Activated CD8-positive, alpha-beta memory T cell treated with anti-CD3 and anti-CD28 coated beads for 48 hours (primary cell): ENCODE measurements around the gene HHIPL2.

Source experiments
- DNase-seq, 3 experiments: peaks; one replicate each; pipeline ENCODE4 v3.0.0-alpha.2; 2020; ENCODE audit warnings: low read depth in 2 of 3, low spot score in 2 of 3

HHIPL2 gene

GRCh38 chr1:222547944-222548671, at the start of gene HHIPL2:
Gene HHIPL2, minus strand, starts transcription at chr1:222548104. Its CDS starts 60 bp downstream, at chr1:222548044.
- DNase-seq: no peak

- DNase-seq: no peak
These were observed 48.8 kb upstream of the HHIPL2 start for GRCh38 chr1:222596696-222597095.

GRCh38 chr1:222594789-222595188, 46.9 kb upstream of the HHIPL2 start:
- DNase-seq: no peak

- DNase-seq: no peak
These were observed 44.3 kb upstream of the HHIPL2 start for GRCh38 chr1:222592171-222592570.

GRCh38 chr1:222589462-222590302, 41.8 kb upstream of the HHIPL2 start, which contains the start of gene TAF1A:
Gene TAF1A, minus strand, starts transcription at chr1:222589933.
- DNase-seq: peak; percentile 53 to 59 (median 54)

- DNase-seq: no peak
These were observed 40.2 kb upstream of the HHIPL2 start for GRCh38 chr1:222588135-222588534.

GRCh38 chr1:222586842-222587241, 38.9 kb upstream of the HHIPL2 start:
- DNase-seq: no peak

- DNase-seq: no peak
These were observed 35.2 kb upstream of the HHIPL2 start for GRCh38 chr1:222583079-222583478.

GRCh38 chr1:222582099-222582774, 34.3 kb upstream of the HHIPL2 start:
- DNase-seq: no peak

GRCh38 chr1:222579316-222579715, 31.4 kb upstream of the HHIPL2 start:
- no peak for DNase-seq

- no peak for DNase-seq
These were observed 22.9 kb upstream of the HHIPL2 start for GRCh38 chr1:222570837-222571236.

- no peak for DNase-seq
These were observed 13.8 kb upstream of the HHIPL2 start for GRCh38 chr1:222561656-222562055.

- no peak for DNase-seq
These were observed 9.7 kb upstream of the HHIPL2 start for GRCh38 chr1:222557574-222557973.

- no peak for DNase-seq
These were observed 9.2 kb upstream of the HHIPL2 start for GRCh38 chr1:222557148-222557547.

GRCh38 chr1:222555992-222556615, 8.2 kb upstream of the HHIPL2 start:
- DNase-seq: no peak

GRCh38 chr1:222554177-222554576, 6.3 kb upstream of the HHIPL2 start:
- DNase-seq: no peak

GRCh38 chr1:222552882-222553281, 5.0 kb upstream of the HHIPL2 start:
- DNase-seq: no peak

GRCh38 chr1:222547260-222547614, 667 bp downstream of the HHIPL2 start:
- DNase-seq: no peak

- no peak for DNase-seq
These were observed 1.2 kb downstream of the HHIPL2 start for GRCh38 chr1:222546548-222547259.

GRCh38 chr1:222546091-222546490, 1.8 kb downstream of the HHIPL2 start:
- no peak for DNase-seq

- DNase-seq: no peak
These were observed 4.1 kb downstream of the HHIPL2 start for GRCh38 chr1:222543817-222544216.
